HCT116 (cell line): Measurements from ENCODE around the gene MYO3B. TPM values are rescaled to one million over a fixed set of nuclear protein-coding genes. Genes with fewer than 3 reads are reported as not detected.

Source experiments
- ATAC-seq: fragments of 200-7000 bp; cut with Tn5 transposase; 2 replicates; pipeline ENCODE4 v1.9.1; 2020; ENCODE audit warnings: mild to moderate bottlenecking, moderate library complexity
- BruUV-seq: library from RNA; stranded (reverse); fragments of 400-500 nt; replicated peaks from 2 replicates; lab custom pipeline; 2021; lab: Mats Ljungman, UMichigan
- CTCF ChIA-PET: fragments of 300-600 bp; sonication (Branson Sonifier 250); formaldehyde crosslinking; loops from one replicate; lab custom pipeline; 2021; ENCODE audit warnings: antibody characterized with exemption; lab: Charles Lee
- POLR2A ChIA-PET: fragments of 300-600, 350-600 bp; sonication (Branson Sonifier 250); formaldehyde crosslinking; loops from one replicate; lab custom pipeline; 2021; ENCODE audit warnings: antibody characterized with exemption; lab: Charles Lee
- RAD21 ChIA-PET, 2 experiments: fragments of 300-600 bp; sonication (Branson Sonifier 250); formaldehyde crosslinking; loops; one replicate each; lab custom pipeline; 2023; ENCODE audit warnings: low total read pairs in 2 of 2; ENCODE audit not compliant: uncharacterized antibody in 2 of 2, unreplicated experiment in 2 of 2, low non-redundant PET in 1 of 2; lab: Charles Lee
- DNase-seq: peaks from one replicate; pipeline ENCODE4 v3.0.0-alpha.2; 2010; ENCODE audit warnings: low read depth, low spot score
- H2AFZ ChIP-seq: fragments of 200-600 bp; shearing (Covaris generic), sonication (generic); 2 replicates; pipeline ENCODE4 v1.6.1; 2017; ENCODE audit warnings: low read depth, mixed run types, mixed read lengths, antibody characterized with exemption, low read length; ENCODE audit not compliant: poor library complexity, severe bottlenecking
- H3K27ac ChIP-seq: 2 replicates; pipeline ENCODE4 v1.5.1; 2012; ENCODE audit warnings: low read depth, low read length
- H3K27me3 ChIP-seq: fragments of 200-600 bp; sonication (generic); 2 replicates; pipeline ENCODE4 v1.6.1; 2016; ENCODE audit warnings: mixed run types, low read length, mixed read lengths; ENCODE audit not compliant: insufficient read depth
- H3K36me3 ChIP-seq, 2 experiments: fragments of 200-500 bp in 1 of 2; fragments of 200-600 bp in 1 of 2; sonication (Bioruptor generic) in 1 of 2; sonication (generic) in 1 of 2; 2 replicates each; pipeline versions ENCODE4 v1.5.1 to v1.6.1; 2014 to 2016; ENCODE audit warnings: low read length in 2 of 2, inconsistent platforms in 1 of 2, mixed read lengths in 1 of 2, mixed run types in 1 of 2; ENCODE audit not compliant: insufficient read depth in 2 of 2, control insufficient read depth in 1 of 2
- H3K4me1 ChIP-seq, 2 experiments: fragments of 200-600 bp in 1 of 2; sonication (generic) in 1 of 2; 2 replicates each; pipeline versions ENCODE4 v1.5.1 to v1.6.1; 2012 to 2017; ENCODE audit warnings: low read length in 2 of 2, inconsistent platforms in 1 of 2, mild to moderate bottlenecking in 1 of 2, mixed read lengths in 1 of 2, mixed run types in 1 of 2, moderate library complexity in 1 of 2; ENCODE audit not compliant: insufficient read depth in 2 of 2, control insufficient read depth in 1 of 2
- H3K4me2 ChIP-seq: fragments of 200-600 bp; sonication (generic); 2 replicates; pipeline ENCODE4 v1.6.1; 2017; ENCODE audit warnings: mixed run types, low read length, mixed read lengths
- H3K4me3 ChIP-seq, 2 experiments: fragments of 200-600 bp in 1 of 2; sonication (generic) in 1 of 2; replicated peaks in 1 of 2; 2 replicates each; pipeline ENCODE4 v1.5.1; 2011 to 2016; ENCODE audit warnings: low read length in 2 of 2, control low read depth in 1 of 2, low read depth in 1 of 2, mild to moderate bottlenecking in 1 of 2, mixed read lengths in 1 of 2, mixed run types in 1 of 2
- H3K79me2 ChIP-seq: fragments of 200-600 bp; sonication (generic); 2 replicates; pipeline ENCODE4 v1.6.1; 2017; ENCODE audit warnings: mild to moderate bottlenecking, mixed run types, low read length, moderate library complexity, mixed read lengths; ENCODE audit not compliant: insufficient read depth
- H3K9ac ChIP-seq: fragments of 200-600 bp; sonication (generic); 2 replicates; pipeline ENCODE4 v1.6.1; 2016; ENCODE audit warnings: low read length, mixed read lengths
- H3K9me2 ChIP-seq: fragments of 200-600 bp; sonication (generic), shearing (Covaris generic); 2 replicates; pipeline ENCODE4 v1.6.1; 2017; ENCODE audit warnings: mixed run types, mild to moderate bottlenecking, moderate library complexity; ENCODE audit not compliant: insufficient read depth
- H3K9me3 ChIP-seq, 2 experiments: fragments of 200-500 bp in 1 of 2; fragments of 200-600 bp in 1 of 2; sonication (Bioruptor generic) in 1 of 2; sonication (generic) in 1 of 2; 2 replicates each; pipeline ENCODE4 v1.6.1; 2014 to 2017; ENCODE audit warnings: low read length in 2 of 2, mixed read lengths in 2 of 2, inconsistent platforms in 1 of 2, low read depth in 1 of 2, mild to moderate bottlenecking in 1 of 2, mixed run types in 1 of 2, moderate library complexity in 1 of 2; ENCODE audit not compliant: control insufficient read depth in 1 of 2, insufficient read depth in 1 of 2
- H4K20me1 ChIP-seq: fragments of 200-600 bp; sonication (generic), shearing (Covaris generic); 2 replicates; pipeline ENCODE4 v1.6.1; 2017; ENCODE audit warnings: mixed run types, mild to moderate bottlenecking, moderate library complexity; ENCODE audit not compliant: insufficient read depth
- CBX3 ChIP-seq: IDR thresholded peaks from 2 replicates; pipeline ENCODE4 v1.6.1; 2012; ENCODE audit warnings: low read depth
- EGR1 ChIP-seq: IDR thresholded peaks from 2 replicates; pipeline ENCODE4 v1.6.1; 2012; ENCODE audit warnings: low read depth
- ELF1 ChIP-seq: IDR thresholded peaks from 2 replicates; pipeline ENCODE4 v1.6.1; 2012; ENCODE audit warnings: low read depth, borderline replicate concordance
- EZH2phosphoT487 ChIP-seq: fragments of 200-600 bp; IDR thresholded peaks from 2 replicates; pipeline ENCODE4 v1.6.1; 2018; ENCODE audit warnings: antibody characterized with exemption, borderline replicate concordance
- FOSL1 ChIP-seq: IDR thresholded peaks from 2 replicates; pipeline ENCODE4 v1.6.1; 2012; ENCODE audit warnings: low read depth
- MAX ChIP-seq: IDR thresholded peaks from 2 replicates; pipeline ENCODE4 v1.6.1; 2012
- POLR2A ChIP-seq: IDR thresholded peaks from 2 replicates; pipeline ENCODE4 v1.7.0; 2011; ENCODE audit warnings: borderline replicate concordance; ENCODE audit not compliant: insufficient read depth, insufficient read length; ENCODE audit errors: extremely low read depth
- POLR2AphosphoS5 ChIP-seq: IDR thresholded peaks from 2 replicates; pipeline ENCODE4 v1.6.1; 2011; ENCODE audit warnings: mild to moderate bottlenecking, low read depth, low read length, moderate library complexity
- REST ChIP-seq: IDR thresholded peaks from 2 replicates; pipeline ENCODE4 v1.6.1; 2012; ENCODE audit warnings: low read depth
- SIN3A ChIP-seq: IDR thresholded peaks from 2 replicates; pipeline ENCODE4 v1.6.1; 2012; ENCODE audit warnings: low read depth
- SRF ChIP-seq: IDR thresholded peaks from 2 replicates; pipeline ENCODE4 v1.6.1; 2012; ENCODE audit warnings: low read depth
- TCF7L2 ChIP-seq: IDR thresholded peaks from 2 replicates; pipeline ENCODE4 v1.7.0; 2011; ENCODE audit warnings: borderline replicate concordance, inconsistent platforms; ENCODE audit not compliant: insufficient read depth, insufficient read length; ENCODE audit errors: extremely low read depth
- ZBTB33 ChIP-seq: IDR thresholded peaks from 2 replicates; pipeline ENCODE4 v1.6.1; 2011; ENCODE audit warnings: mild to moderate bottlenecking, low read length, moderate library complexity; ENCODE audit not compliant: insufficient replicate concordance; ENCODE audit errors: extremely low read depth
- ZFX ChIP-seq: fragments of 450-650 bp; IDR thresholded peaks from 2 replicates; pipeline ENCODE4 v1.6.1; 2017
- intact Hi-C: fragments of 100-400 bp; cut with micrococcal nuclease; formaldehyde crosslinking; loops from 2 replicates; pipeline ENCODE4 v1.10.0; 2022
- total RNA-seq: library from RNA; stranded (reverse); gene quantifications from one replicate; pipeline ENCODE4 v1.2.1, GENCODE V29; 2021; ENCODE audit not compliant: unreplicated experiment

Gene MYO3B
- total RNA-seq, 1 experiment from 2014 or later, result not detected

GRCh38 chr2:170695521-170696410, 517.8 kb downstream of the MYO3B start:
- POLR2A ChIA-PET, result no interaction called here
- CTCF ChIA-PET, result no interaction called here
- Histone ChIP-seq H3K27ac (no peak overlapping the region), H3K79me2 (no peaks in the 10 kb centered on the region), H3K9me3 (no peaks in the 10 kb centered on the region), H3K27me3 (no peaks in the 10 kb centered on the region), H4K20me1 (no peaks in the 10 kb centered on the region), H3K4me3 (no peak overlapping the region), H3K4me2 (no peak overlapping the region), H3K9ac (no peak overlapping the region), H3K9me2 (no peaks in the 10 kb centered on the region), H3K36me3 (no peaks in the 10 kb centered on the region), H3K4me1 (no peaks in the 10 kb centered on the region), H2AFZ (no peak overlapping the region)
- TF ChIP-seq FOSL1 (no peak), SIN3A (no peak), POLR2A (no peak), CBX3 (no peak), EZH2phosphoT487 (no peak), MAX (no peak), EGR1 (no peak), REST (no peak), ZFX (no peak), ELF1 (no peak), TCF7L2 (no peak), ZBTB33 (no peak), SRF (no peak), POLR2AphosphoS5 (no peak)
- RAD21 ChIA-PET, result no interaction called here
- no TSS peak for BruUV-seq
- intact Hi-C loops, result no loop called here
- no peak for DNase-seq
- no peak for ATAC-seq
